Karpas-422 (cell line): ENCODE measurements around the gene CEMP1. TPM values are rescaled to one million over a fixed set of nuclear protein-coding genes. Genes with fewer than 3 reads are reported as not detected.
"Not testable (repeated sequence)": the region's sequence is repeated elsewhere in the genome, so short reads cannot be mapped to it uniquely, and the experiment has no call there.

Experiments used
- DNase-seq: peaks from one replicate; pipeline ENCODE4 v3.0.0-alpha.2; 2015
- H2AFZ ChIP-seq: fragments of 200-600 bp; sonication (generic); 2 replicates; pipeline ENCODE4 v1.6.1; 2014; ENCODE audit warnings: antibody characterized with exemption, low read length, mixed read lengths
- H3K27ac ChIP-seq: fragments of 200-600 bp; sonication (generic); 2 replicates; pipeline ENCODE4 v1.5.1; 2014; ENCODE audit warnings: mild to moderate bottlenecking, low read length, moderate library complexity
- H3K27me3 ChIP-seq: fragments of 200-600 bp; sonication (generic); 2 replicates; pipeline ENCODE4 v1.6.1; 2014; ENCODE audit warnings: low read length, mixed read lengths
- H3K36me3 ChIP-seq: fragments of 200-600 bp; sonication (generic); 2 replicates; pipeline ENCODE4 v1.6.1; 2014; ENCODE audit warnings: low read length, mixed read lengths; ENCODE audit not compliant: insufficient read depth
- H3K4me1 ChIP-seq: fragments of 200-600 bp; sonication (generic); 2 replicates; pipeline ENCODE4 v1.6.1; 2014; ENCODE audit warnings: mild to moderate bottlenecking, low read length, mixed read lengths
- H3K4me2 ChIP-seq: fragments of 200-600 bp; sonication (generic); 2 replicates; pipeline ENCODE4 v1.6.1; 2014; ENCODE audit warnings: low read length, low read depth, mild to moderate bottlenecking; ENCODE audit not compliant: poor library complexity, severe bottlenecking
- H3K4me3 ChIP-seq: fragments of 200-600 bp; sonication (generic); 2 replicates; pipeline ENCODE4 v1.5.1; 2014; ENCODE audit warnings: mild to moderate bottlenecking, antibody characterized with exemption, low read length, mixed read lengths
- H3K79me2 ChIP-seq: fragments of 200-600 bp; sonication (generic); 2 replicates; pipeline ENCODE4 v1.6.1; 2014; ENCODE audit warnings: mild to moderate bottlenecking, low read length, mixed read lengths
- H3K9ac ChIP-seq: fragments of 200-600 bp; sonication (generic); 2 replicates; pipeline ENCODE4 v1.6.0; 2014; ENCODE audit warnings: low read length
- H3K9me2 ChIP-seq: fragments of 200-600 bp; sonication (generic), shearing (Covaris generic); replicated peaks from 2 replicates; pipeline ENCODE4 v1.6.0; 2014; ENCODE audit warnings: mild to moderate bottlenecking, low read length, moderate library complexity; ENCODE audit not compliant: insufficient read depth
- H3K9me3 ChIP-seq: fragments of 300-700, 200-600 bp; sonication (generic); 2 replicates; pipeline ENCODE4 v1.6.1; 2014; ENCODE audit warnings: low read length, mixed read lengths
- H4K20me1 ChIP-seq: fragments of 200-600 bp; sonication (generic); 2 replicates; pipeline ENCODE4 v1.6.1; 2014; ENCODE audit warnings: mild to moderate bottlenecking, antibody characterized with exemption, low read length, low read depth; ENCODE audit not compliant: insufficient read depth
- total RNA-seq: library from RNA; depleted of rRNA; stranded (reverse); fragments of >200 nt; shearing (Covaris generic); gene quantifications from 2 replicates; pipeline ENCODE4 v1.2.3, GENCODE V29; 2014; ENCODE audit warnings: low replicate concordance; rRNA removed

CEMP1 gene
- total RNA-seq, result 0.43 TPM in 1 of 2 replicates, not detected in the other

GRCh38 chr16:2531371-2531695 is at the start of gene CEMP1:
Gene CEMP1, minus strand, starts transcription at chr16:2531408. Its CDS starts 335 bp downstream, at chr16:2531073.
- Histone ChIP-seq H3K4me1 (peaks cover 21% of the 10 kb centered on the region), H2AFZ (peak within 1 kb of the TSS; percentile 72; the same call in 1 of the 2 replicates), H3K9me3 (no peaks in the 10 kb centered on the region), H3K27ac (peak within 1 kb of the TSS; percentile 84), H3K27me3 (no peaks in the 10 kb centered on the region), H3K4me2 (peak within 1 kb of the TSS; percentile 98), H3K9ac (peak within 1 kb of the TSS; percentile 83), H4K20me1 (no peaks in the 10 kb centered on the region), H3K79me2 (no peaks in the 10 kb centered on the region), H3K4me3 (peak within 1 kb of the TSS; percentile 80), H3K9me2 (no peaks in the 10 kb centered on the region), H3K36me3 (no peaks in the 10 kb centered on the region)
- DNase-seq, result no peak

- not testable (repeated sequence) for H3K79me2 ChIP-seq, H3K36me3 ChIP-seq, H3K4me2 ChIP-seq, H4K20me1 ChIP-seq, H3K9ac ChIP-seq, H3K4me1 ChIP-seq, DNase-seq, H3K9me2 ChIP-seq, H3K4me3 ChIP-seq, H3K27me3 ChIP-seq, H3K9me3 ChIP-seq, H2AFZ ChIP-seq, H3K27ac ChIP-seq
Observed at GRCh38 chr16:2580818-2581217, 49.6 kb upstream of the CEMP1 start.

- H3K27ac ChIP-seq, H3K4me1 ChIP-seq, H3K9me3 ChIP-seq, H3K9me2 ChIP-seq, DNase-seq, H4K20me1 ChIP-seq, H3K27me3 ChIP-seq, H3K4me3 ChIP-seq, H3K36me3 ChIP-seq, H3K4me2 ChIP-seq, H3K9ac ChIP-seq, H2AFZ ChIP-seq, H3K79me2 ChIP-seq: not testable (repeated sequence)
Observed at GRCh38 chr16:2580143-2580542, 48.9 kb upstream of the CEMP1 start.

GRCh38 chr16:2578905-2579304 is 47.7 kb upstream of the CEMP1 start:
- not testable (repeated sequence) for DNase-seq, H3K4me3 ChIP-seq, H3K9me2 ChIP-seq, H3K27ac ChIP-seq, H3K4me1 ChIP-seq, H3K27me3 ChIP-seq, H3K4me2 ChIP-seq, H3K36me3 ChIP-seq, H2AFZ ChIP-seq, H4K20me1 ChIP-seq, H3K9me3 ChIP-seq, H3K79me2 ChIP-seq, H3K9ac ChIP-seq

GRCh38 chr16:2577044-2577443 is 45.8 kb upstream of the CEMP1 start:
- not testable (repeated sequence) for H3K4me2 ChIP-seq, H3K9ac ChIP-seq, H3K36me3 ChIP-seq, H3K27ac ChIP-seq, H2AFZ ChIP-seq, DNase-seq, H3K9me3 ChIP-seq, H3K79me2 ChIP-seq, H4K20me1 ChIP-seq, H3K4me1 ChIP-seq, H3K9me2 ChIP-seq, H3K27me3 ChIP-seq, H3K4me3 ChIP-seq

- not testable (repeated sequence) for H3K9me2 ChIP-seq, H3K27me3 ChIP-seq, H3K9me3 ChIP-seq, DNase-seq, H3K9ac ChIP-seq, H3K4me1 ChIP-seq, H3K4me2 ChIP-seq, H3K27ac ChIP-seq, H3K4me3 ChIP-seq, H3K79me2 ChIP-seq, H4K20me1 ChIP-seq, H2AFZ ChIP-seq, H3K36me3 ChIP-seq
Observed at GRCh38 chr16:2575839-2576238, 44.6 kb upstream of the CEMP1 start.

GRCh38 chr16:2572704-2573103 is 41.5 kb upstream of the CEMP1 start:
- not testable (repeated sequence) for H3K27me3 ChIP-seq, H3K9ac ChIP-seq, H2AFZ ChIP-seq, H3K4me2 ChIP-seq, H3K9me3 ChIP-seq, H3K4me3 ChIP-seq, H3K4me1 ChIP-seq, H3K79me2 ChIP-seq, H3K36me3 ChIP-seq, H4K20me1 ChIP-seq, DNase-seq, H3K27ac ChIP-seq, H3K9me2 ChIP-seq

GRCh38 chr16:2568573-2568972 is 37.4 kb upstream of the CEMP1 start:
- H3K79me2 ChIP-seq, H3K36me3 ChIP-seq, H3K4me2 ChIP-seq, H4K20me1 ChIP-seq, H3K4me3 ChIP-seq, H3K9ac ChIP-seq, H3K27ac ChIP-seq, H3K4me1 ChIP-seq, H2AFZ ChIP-seq, H3K9me2 ChIP-seq, H3K9me3 ChIP-seq, DNase-seq, H3K27me3 ChIP-seq: not testable (repeated sequence)

GRCh38 chr16:2567506-2567905 is 36.3 kb upstream of the CEMP1 start:
- H3K9me3 ChIP-seq, H3K4me1 ChIP-seq, H3K27ac ChIP-seq, H3K4me3 ChIP-seq, DNase-seq, H3K27me3 ChIP-seq, H4K20me1 ChIP-seq, H3K4me2 ChIP-seq, H3K9ac ChIP-seq, H3K9me2 ChIP-seq, H3K79me2 ChIP-seq, H3K36me3 ChIP-seq, H2AFZ ChIP-seq: not testable (repeated sequence)
